WTC11 (cell line): ENCODE results near the gene PROSER2.

Experiments used
- ARID4B ChIP-seq: sonication (generic); formaldehyde crosslinking; IDR thresholded peaks from 2 replicates; pipeline ENCODE4 v1.8.0; 2023; ENCODE audit warnings: missing genetic modification reagents, mild to moderate bottlenecking, borderline replicate concordance
- ATF3 ChIP-seq: sonication (generic); formaldehyde crosslinking; conservative IDR thresholded peaks from 2 replicates; pipeline ENCODE4 v1.8.1; 2022; ENCODE audit warnings: mild to moderate bottlenecking, missing genetic modification reagents
- CREM ChIP-seq: sonication (generic); formaldehyde crosslinking; IDR thresholded peaks from 2 replicates; pipeline ENCODE4 v1.8.1; 2022; ENCODE audit warnings: mild to moderate bottlenecking, missing genetic modification reagents, moderate library complexity
- CTCF ChIP-seq: fragments of 200-600 bp; IDR thresholded peaks from 2 replicates; pipeline ENCODE4 v1.8.0; 2022; ENCODE audit warnings: antibody characterized with exemption
- E2F1 ChIP-seq: sonication (generic); formaldehyde crosslinking; IDR thresholded peaks from 2 replicates; pipeline ENCODE4 v1.8.0; 2022; ENCODE audit warnings: mild to moderate bottlenecking, missing genetic modification reagents
- KAT7 ChIP-seq: sonication (generic); formaldehyde crosslinking; IDR thresholded peaks from 2 replicates; pipeline ENCODE4 v1.8.1; 2023; ENCODE audit warnings: missing genetic modification reagents, mild to moderate bottlenecking, borderline replicate concordance
- NR2C2 ChIP-seq: sonication (generic); formaldehyde crosslinking; IDR thresholded peaks from 2 replicates; pipeline ENCODE4 v1.8.0; 2022; ENCODE audit warnings: mild to moderate bottlenecking, missing genetic modification reagents
- RELA ChIP-seq: sonication (generic); formaldehyde crosslinking; IDR thresholded peaks from 2 replicates; pipeline ENCODE4 v1.8.1; 2022; ENCODE audit warnings: missing genetic modification reagents, mild to moderate bottlenecking, borderline replicate concordance
- USF2 ChIP-seq: sonication (generic); formaldehyde crosslinking; IDR thresholded peaks from 2 replicates; pipeline ENCODE4 v1.8.1; 2023; ENCODE audit warnings: mild to moderate bottlenecking, missing genetic modification reagents, moderate library complexity

- TF ChIP-seq CTCF = no peak
- no peak for TF ChIP-seq KAT7
- TF ChIP-seq E2F1 (CRISPR knock-in tag) = no peak
- TF ChIP-seq ATF3 = no peak
- TF ChIP-seq CREM (CRISPR knock-in tag) = no peak
- no peak for TF ChIP-seq ARID4B (CRISPR knock-in tag)
- no peak for TF ChIP-seq NR2C2 (CRISPR knock-in tag)
- no peak for TF ChIP-seq USF2 (CRISPR knock-in tag)
- no peak for TF ChIP-seq RELA (CRISPR knock-in tag)
Measured at GRCh38 chr10:11832042-11832441, 8.9 kb downstream of the PROSER2 start.
